NB4 (cell line): ENCODE data around the gene THBS1.

Source experiments
- MYC ChIP-seq: IDR thresholded peaks from 2 replicates; pipeline ENCODE4 v1.6.1; 2011; ENCODE audit warnings: low read depth, low read length
- TF ChIP-seq, protein P1 (sequence below): IDR thresholded peaks from one replicate; pipeline ENCODE4 v1.5.1; 2012; ENCODE audit warnings: low read depth, low read length

DNA sequence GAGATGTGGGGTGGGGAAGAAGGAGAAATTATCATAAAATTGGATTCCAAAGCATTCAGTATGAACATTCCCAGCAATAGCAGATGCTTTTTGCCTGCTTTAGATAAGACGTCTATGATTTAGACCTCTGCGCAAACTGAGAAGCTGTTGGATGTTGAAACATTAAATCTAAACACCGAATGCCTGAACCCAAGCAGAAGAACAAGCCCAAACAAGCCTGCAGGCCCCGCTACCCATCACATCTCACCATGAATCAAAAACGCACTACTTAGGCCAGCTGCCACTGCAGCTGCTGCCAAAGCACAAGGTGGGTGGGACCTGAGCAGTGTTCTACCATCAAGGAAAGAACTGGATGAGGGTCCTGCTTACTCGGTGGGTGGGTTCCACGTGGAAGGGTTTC, 24.4 kb upstream of the THBS1 start:
- TF ChIP-seq, protein P1, sequence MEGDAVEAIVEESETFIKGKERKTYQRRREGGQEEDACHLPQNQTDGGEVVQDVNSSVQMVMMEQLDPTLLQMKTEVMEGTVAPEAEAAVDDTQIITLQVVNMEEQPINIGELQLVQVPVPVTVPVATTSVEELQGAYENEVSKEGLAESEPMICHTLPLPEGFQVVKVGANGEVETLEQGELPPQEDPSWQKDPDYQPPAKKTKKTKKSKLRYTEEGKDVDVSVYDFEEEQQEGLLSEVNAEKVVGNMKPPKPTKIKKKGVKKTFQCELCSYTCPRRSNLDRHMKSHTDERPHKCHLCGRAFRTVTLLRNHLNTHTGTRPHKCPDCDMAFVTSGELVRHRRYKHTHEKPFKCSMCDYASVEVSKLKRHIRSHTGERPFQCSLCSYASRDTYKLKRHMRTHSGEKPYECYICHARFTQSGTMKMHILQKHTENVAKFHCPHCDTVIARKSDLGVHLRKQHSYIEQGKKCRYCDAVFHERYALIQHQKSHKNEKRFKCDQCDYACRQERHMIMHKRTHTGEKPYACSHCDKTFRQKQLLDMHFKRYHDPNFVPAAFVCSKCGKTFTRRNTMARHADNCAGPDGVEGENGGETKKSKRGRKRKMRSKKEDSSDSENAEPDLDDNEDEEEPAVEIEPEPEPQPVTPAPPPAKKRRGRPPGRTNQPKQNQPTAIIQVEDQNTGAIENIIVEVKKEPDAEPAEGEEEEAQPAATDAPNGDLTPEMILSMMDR, result no peak
- TF ChIP-seq MYC, result no peak
